HepG2 (cell line): ENCODE measurements around the gene MYL6B. TPM values are rescaled to one million over a fixed set of nuclear protein-coding genes. Genes with fewer than 3 reads are reported as not detected.
A peak's percentile ranks its signal among the peaks of the same experiment; 100 is the strongest.

Experiments
- ATAD3A ChIP-seq: sonication (generic); formaldehyde crosslinking; IDR thresholded peaks from 2 replicates; pipeline ENCODE4 v1.4.0; 2020; ENCODE audit warnings: missing genetic modification reagents
- FUBP1 ChIP-seq: sonication (generic); formaldehyde crosslinking; IDR thresholded peaks from 2 replicates; pipeline ENCODE4 v1.5.1; 2020; ENCODE audit warnings: missing genetic modification reagents, mild to moderate bottlenecking, borderline replicate concordance
- HMGA1 ChIP-seq: sonication (generic); formaldehyde crosslinking; conservative IDR thresholded peaks from 2 replicates; pipeline ENCODE4 v1.4.0; 2020; ENCODE audit warnings: missing genetic modification reagents
- HNF4A ChIP-seq: sonication (generic); formaldehyde crosslinking; IDR thresholded peaks from 2 replicates; pipeline ENCODE4 v1.4.0; 2020; ENCODE audit warnings: missing genetic modification reagents
- JUN ChIP-seq: sonication (generic); formaldehyde crosslinking; IDR thresholded peaks from 2 replicates; pipeline ENCODE4 v1.4.0; 2020; ENCODE audit warnings: mild to moderate bottlenecking, missing genetic modification reagents
- KLF9 ChIP-seq: IDR thresholded peaks from 2 replicates; pipeline ENCODE4 v1.6.1; 2016; ENCODE audit warnings: low read depth
- MED8 ChIP-seq: sonication (generic); formaldehyde crosslinking; IDR thresholded peaks from 2 replicates; pipeline ENCODE4 v1.8.1; 2023; ENCODE audit warnings: mild to moderate bottlenecking, missing genetic modification reagents; ENCODE audit not compliant: insufficient replicate concordance
- NR2F2 ChIP-seq: IDR thresholded peaks from 2 replicates; pipeline ENCODE4 v1.6.1; 2012; ENCODE audit warnings: low read depth, inconsistent platforms, borderline replicate concordance
- ONECUT2 ChIP-seq: sonication (generic); formaldehyde crosslinking; IDR thresholded peaks from 2 replicates; pipeline ENCODE4 v1.4.0; 2020; ENCODE audit warnings: missing genetic modification reagents
- POLR2A ChIP-seq, 2 experiments: IDR thresholded peaks; 2 replicates each; pipeline ENCODE4 v1.6.1; 2011; ENCODE audit warnings: low read depth in 2 of 2, low read length in 2 of 2, mild to moderate bottlenecking in 1 of 2, moderate library complexity in 1 of 2; ENCODE audit not compliant: insufficient read depth in 1 of 2
- SPEN ChIP-seq: sonication (generic); formaldehyde crosslinking; IDR thresholded peaks from 2 replicates; pipeline ENCODE4 v1.5.1; 2020; ENCODE audit warnings: low read depth, mild to moderate bottlenecking, missing genetic modification reagents
- SUZ12 ChIP-seq: fragments of 150-350 bp; IDR thresholded peaks from 2 replicates; pipeline ENCODE4 v1.6.1; 2014; ENCODE audit warnings: low read depth, low read length
- TCF12 ChIP-seq, 2 experiments: fragments of 450-650 bp in 1 of 2; sonication (generic) in 1 of 2; formaldehyde crosslinking in 1 of 2; IDR thresholded peaks; 2 replicates each; pipeline versions ENCODE4 v1.6.1 to v1.8.0; 2017 to 2022; ENCODE audit warnings: antibody characterized with exemption in 1 of 2, mild to moderate bottlenecking in 1 of 2, missing genetic modification reagents in 1 of 2, moderate library complexity in 1 of 2
- ZBTB4 ChIP-seq: sonication (generic); formaldehyde crosslinking; IDR thresholded peaks from 2 replicates; pipeline ENCODE4 v1.4.0; 2020; ENCODE audit warnings: missing genetic modification reagents, mild to moderate bottlenecking, borderline replicate concordance
- ZFY ChIP-seq: sonication (generic); formaldehyde crosslinking; IDR thresholded peaks from 2 replicates; pipeline ENCODE4 v1.4.0; 2020; ENCODE audit warnings: missing genetic modification reagents
- ZIK1 ChIP-seq: sonication (generic); formaldehyde crosslinking; IDR thresholded peaks from 2 replicates; pipeline ENCODE4 v1.5.0; 2020; ENCODE audit warnings: mild to moderate bottlenecking, low read depth, missing genetic modification reagents, borderline replicate concordance
- ZNF121 ChIP-seq: sonication (generic); formaldehyde crosslinking; IDR thresholded peaks from 2 replicates; pipeline ENCODE4 v1.5.0; 2020; ENCODE audit warnings: mild to moderate bottlenecking, missing genetic modification reagents
- ZNF138 ChIP-seq: sonication (generic); formaldehyde crosslinking; IDR thresholded peaks from 2 replicates; pipeline ENCODE4 v1.5.0; 2020; ENCODE audit warnings: mild to moderate bottlenecking, low read depth, missing genetic modification reagents
- ZNF142 ChIP-seq: sonication (generic); formaldehyde crosslinking; IDR thresholded peaks from 2 replicates; pipeline ENCODE4 v1.4.0; 2020; ENCODE audit warnings: missing genetic modification reagents
- ZNF782 ChIP-seq: sonication (generic); formaldehyde crosslinking; IDR thresholded peaks from 2 replicates; pipeline ENCODE4 v1.4.0; 2020; ENCODE audit warnings: missing genetic modification reagents, mild to moderate bottlenecking, borderline replicate concordance
- polyA plus RNA-seq, 8 experiments: library from polyadenylated mRNA; depleted of rRNA in 3 of 8; stranded (reverse) in 7 of 8; unstranded in 1 of 8; fragments of >200 nt; fragmentation: Illumina TruSeq in 4 of 8; extraction: Trizol in 4 of 8; gene quantifications; 2 replicates each; pipeline versions ENCODE4 v1.2.1 to v1.2.3, GENCODE V29; 2011 to 2016; ENCODE audit warnings: low read depth in 4 of 8, missing spikeins in 1 of 8, mixed read lengths in 1 of 8; ENCODE audit not compliant: insufficient read depth in 1 of 8
- total RNA-seq, 5 experiments: library from RNA; depleted of rRNA; stranded (reverse); fragments of >200 nt; fragmentation: Illumina TruSeq; extraction: Trizol; gene quantifications; 2 replicates each; pipeline ENCODE4 v1.2.3, GENCODE V29; 2016; ENCODE audit warnings: low read depth in 1 of 5

Gene MYL6B
- total and polyA plus RNA-seq, 2 of the 13 experiments (the other 11 are each of a cell fraction or from before 2014, with no cell fraction given): 75.7 to 88.7 TPM

- TF ChIP-seq FUBP1 (CRISPR knock-in tag) (no peak), HMGA1 (CRISPR knock-in tag) (no peak), ATAD3A (CRISPR knock-in tag) (no peak), HNF4A (CRISPR knock-in tag) (no peak), NR2F2 (no peak), TCF12 (IDR thresholded peaks at IDR 0.05) (no peak), TCF12 (CRISPR knock-in tag; IDR thresholded peaks at IDR 0.05) (no peak), KLF9 (CRISPR knock-in tag) (no peak), ZIK1 (CRISPR knock-in tag) (no peak; the same call in 1 of the 2 replicates), POLR2A (IDR thresholded peaks at IDR 0.05; ENCODE audit: insufficient read depth in 1 of 2, low read depth in 2 of 2, low read length in 2 of 2) (peak; percentile 66 to 81; a peak in 2 of 4 replicates), ZNF142 (CRISPR knock-in tag) (0 out of 2 replicates have a peak, but pooled peaks have one; percentile 11), SUZ12 (peak; percentile 73), ZNF138 (no peak), ONECUT2 (CRISPR knock-in tag) (no peak), MED8 (no peak), ZFY (peak; percentile 76), ZBTB4 (no peak), JUN (CRISPR knock-in tag) (no peak), ZNF782 (CRISPR knock-in tag) (no peak), ZNF121 (CRISPR knock-in tag) (no peak), SPEN (peak; percentile 57; the same call in 1 of the 2 replicates)
Observed at GRCh38 chr12:56152132-56152755, at the start of gene MYL6B (continued).
